GM13977 (cell line): ENCODE results near the gene IL15RA.

Experiments
- DNase-seq: peaks from one replicate; pipeline ENCODE4 v3.0.0; 2012; ENCODE audit warnings: low spot score
- CTCF ChIP-seq: IDR thresholded peaks from 2 replicates; pipeline ENCODE4 v1.5.1; 2012; ENCODE audit warnings: mild to moderate bottlenecking, control low read depth; ENCODE audit not compliant: insufficient read depth; ENCODE audit errors: extremely low read depth, missing control alignments
- in situ Hi-C: fragments of 300-500 bp; cut with MboI; formaldehyde crosslinking; loops from one replicate; pipeline ENCODE4 v1.12.0; 2022; ENCODE audit warnings: low sequenced_read_pairs, low pct_unique_long_range_greater_than_20kb, mixed read lengths, inconsistent platforms; ENCODE audit not compliant: unreplicated experiment

IL15RA gene

GRCh38 chr10:6019796-6020195, 42.5 kb upstream of the IL15RA start:
- in situ Hi-C loops = no loop called here
- no peak for TF ChIP-seq CTCF
- DNase-seq = no peak

- in situ Hi-C loops = no loop called here
- DNase-seq = no peak
- TF ChIP-seq CTCF = no peak
Observed at GRCh38 chr10:6019010-6019782, 41.9 kb upstream of the IL15RA start.

GRCh38 chr10:6018422-6018821, 41.1 kb upstream of the IL15RA start:
- in situ Hi-C loops = no loop called here
- no peak for TF ChIP-seq CTCF
- DNase-seq = no peak

- in situ Hi-C loops = no loop called here
- DNase-seq = no peak
- TF ChIP-seq CTCF = no peak
Observed at GRCh38 chr10:6017781-6018354, 40.5 kb upstream of the IL15RA start.

GRCh38 chr10:6014241-6014761, 37.0 kb upstream of the IL15RA start:
- DNase-seq = peak; percentile 76
- peak; percentile 69 for TF ChIP-seq CTCF
- in situ Hi-C loops = no loop called here

GRCh38 chr10:6013413-6014192, 36.3 kb upstream of the IL15RA start:
- in situ Hi-C loops = no loop called here
- DNase-seq = no peak
- TF ChIP-seq CTCF = no peak
